ENCODE results near the gene LEAP2.

Gene LEAP2

DNA sequence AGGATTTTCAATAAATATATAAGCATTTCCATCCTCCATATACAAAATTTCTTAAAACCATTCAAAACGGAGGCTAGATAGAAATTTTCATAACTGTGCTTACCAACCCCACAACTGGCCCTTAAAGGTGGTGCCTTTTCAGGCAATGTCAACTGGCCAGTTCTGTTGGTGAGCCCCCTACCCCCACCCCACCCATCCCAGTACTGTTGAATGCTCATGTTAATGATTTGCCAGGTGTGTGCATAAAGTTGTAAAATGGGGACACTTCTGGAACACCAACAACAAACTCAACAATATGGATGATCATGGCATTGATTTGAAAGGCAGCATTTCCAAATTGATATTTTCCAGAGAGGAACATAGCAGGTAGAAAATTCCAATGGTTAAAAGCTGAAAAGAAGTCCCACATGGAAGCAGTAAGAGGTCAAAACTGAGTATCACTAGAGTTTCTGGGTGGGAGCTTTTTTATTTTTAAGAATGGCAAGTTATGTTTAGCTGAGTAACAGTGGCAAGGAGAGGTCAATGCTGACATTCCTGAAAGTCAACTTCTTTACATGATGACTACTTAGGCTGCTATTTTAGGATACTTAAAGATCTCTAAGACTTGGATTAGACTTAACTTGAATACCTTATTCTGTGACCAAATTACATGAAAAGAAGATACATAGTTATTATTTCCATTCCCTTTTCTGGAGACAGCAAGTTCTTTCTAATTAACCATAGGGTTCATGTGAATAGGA lies 2.7 kb downstream of the LEAP2 start:
- in situ Hi-C loops (cut with MboI; ENCODE audit: low sequenced_read_pairs): no loop called here

- in situ Hi-C loops (cut with MboI; ENCODE audit: low sequenced_read_pairs): no loop called here
Observed at GRCh38 chr5:132877466-132877865, 4.0 kb downstream of the LEAP2 start.

- in situ Hi-C loops (cut with MboI; ENCODE audit: low sequenced_read_pairs): no loop called here
Observed at GRCh38 chr5:132877938-132878337, 4.5 kb downstream of the LEAP2 start.

DNA sequence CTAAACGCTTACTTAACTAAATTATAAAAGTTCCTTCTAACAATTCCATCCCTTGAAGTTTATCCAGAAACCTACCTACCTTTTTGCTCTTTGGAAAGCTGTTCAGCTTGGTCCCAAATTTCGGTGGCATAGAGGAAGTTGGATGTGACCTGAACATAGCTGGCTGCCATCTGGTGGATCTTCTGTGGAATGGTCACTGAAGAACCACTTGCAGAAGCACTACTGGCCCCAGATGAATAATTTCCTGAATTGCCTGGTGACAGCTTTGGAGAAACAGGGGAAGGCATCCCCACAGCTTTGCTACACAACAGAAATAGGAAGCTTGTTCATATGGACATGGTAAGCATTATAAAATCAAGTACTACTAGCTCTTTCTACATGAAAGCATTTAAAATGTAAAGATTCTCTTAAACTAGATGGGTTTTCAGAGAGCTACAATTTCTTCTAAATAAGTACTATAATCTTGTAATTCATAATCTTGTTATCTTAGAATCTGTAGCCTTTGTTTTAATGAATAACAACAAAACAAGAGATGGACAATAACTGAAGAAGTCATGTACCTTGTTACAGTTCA lies 9.9 kb downstream of the LEAP2 start:
- in situ Hi-C loops (cut with MboI; ENCODE audit: low sequenced_read_pairs): no loop called here

DNA sequence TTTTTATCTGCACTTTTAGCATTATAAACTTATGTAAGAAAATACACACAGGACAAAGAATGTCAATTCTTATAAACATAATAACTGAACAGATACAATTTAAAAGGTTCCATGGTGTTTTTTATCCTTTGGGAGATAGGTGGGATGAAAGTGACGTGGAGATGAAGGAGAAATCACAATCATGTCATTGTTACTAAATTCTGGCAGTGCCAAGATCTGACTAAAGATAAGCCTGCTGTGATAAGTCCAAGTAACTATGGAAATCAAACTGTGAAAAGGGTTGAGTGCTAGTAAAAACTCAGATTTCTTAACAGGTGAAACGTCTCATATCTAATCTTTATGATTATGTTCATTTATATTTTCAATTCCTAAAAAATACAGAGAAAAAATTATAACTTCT lies 11.1 kb downstream of the LEAP2 start:
- in situ Hi-C loops (cut with MboI; ENCODE audit: low sequenced_read_pairs): no loop called here

- in situ Hi-C loops (cut with MboI; ENCODE audit: low sequenced_read_pairs): no loop called here
Observed at GRCh38 chr5:132886064-132886823, 12.8 kb downstream of the LEAP2 start.

- in situ Hi-C loops (cut with MboI; ENCODE audit: low sequenced_read_pairs): no loop called here
Observed at GRCh38 chr5:132887283-132887682, 13.8 kb downstream of the LEAP2 start.

- in situ Hi-C loops (cut with MboI; ENCODE audit: low sequenced_read_pairs): no loop called here
Observed at GRCh38 chr5:132889501-132889900, 16.0 kb downstream of the LEAP2 start.

DNA sequence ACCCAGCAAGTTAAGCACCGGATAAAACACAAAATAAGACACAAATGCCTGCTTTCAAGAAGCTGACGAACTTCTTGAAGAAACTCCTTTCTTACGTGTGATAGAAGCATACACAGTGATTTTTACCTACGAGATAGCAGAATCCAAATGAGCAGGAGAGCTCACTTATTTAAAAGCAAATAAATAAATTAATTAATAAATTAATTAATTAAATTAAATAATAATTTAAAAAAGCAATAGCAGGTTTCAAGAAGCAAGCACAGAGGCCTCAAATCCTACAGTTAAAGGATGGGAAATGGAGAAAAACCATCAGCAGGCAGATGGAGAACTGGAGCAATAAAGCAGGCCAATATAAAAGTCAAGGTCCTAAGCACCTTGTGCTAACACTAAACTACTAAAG lies 17.3 kb downstream of the LEAP2 start:
- in situ Hi-C loops (cut with MboI; ENCODE audit: low sequenced_read_pairs): no loop called here

- in situ Hi-C loops (cut with MboI; ENCODE audit: low sequenced_read_pairs): no loop called here
Observed at GRCh38 chr5:132895719-132896305, 22.3 kb downstream of the LEAP2 start.

GRCh38 chr5:132896685-132897084 lies 23.2 kb downstream of the LEAP2 start:
- in situ Hi-C loops (cut with MboI; ENCODE audit: low sequenced_read_pairs): no loop called here

- in situ Hi-C loops (cut with MboI; ENCODE audit: low sequenced_read_pairs): no loop called here
Observed at GRCh38 chr5:132898094-132898493, 24.6 kb downstream of the LEAP2 start.

GRCh38 chr5:132901036-132901435 lies 27.6 kb downstream of the LEAP2 start:
- in situ Hi-C loops (cut with MboI; ENCODE audit: low sequenced_read_pairs): no loop called here

DNA sequence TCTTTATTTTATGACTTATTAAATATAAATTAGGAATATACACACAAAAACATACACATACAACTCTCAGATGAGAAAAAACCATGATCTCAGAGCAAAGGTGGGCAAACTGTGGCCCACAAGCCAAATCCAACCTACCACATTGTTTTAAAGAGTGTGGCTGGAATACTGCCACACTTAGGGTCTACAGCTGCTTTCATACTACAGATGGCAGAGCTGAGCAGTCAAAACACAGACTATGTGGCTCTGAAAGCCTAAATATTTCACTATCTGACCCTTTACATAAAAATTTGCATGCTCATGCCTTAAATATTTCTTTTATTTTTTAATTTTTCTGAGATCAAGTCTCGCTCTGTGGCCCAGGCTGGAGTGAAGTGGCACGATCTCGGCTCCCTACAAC lies 28.3 kb downstream of the LEAP2 start:
- in situ Hi-C loops (cut with MboI; ENCODE audit: low sequenced_read_pairs): no loop called here

GRCh38 chr5:132905938-132906337 lies 32.5 kb downstream of the LEAP2 start:
- in situ Hi-C loops (cut with MboI; ENCODE audit: low sequenced_read_pairs): no loop called here

DNA sequence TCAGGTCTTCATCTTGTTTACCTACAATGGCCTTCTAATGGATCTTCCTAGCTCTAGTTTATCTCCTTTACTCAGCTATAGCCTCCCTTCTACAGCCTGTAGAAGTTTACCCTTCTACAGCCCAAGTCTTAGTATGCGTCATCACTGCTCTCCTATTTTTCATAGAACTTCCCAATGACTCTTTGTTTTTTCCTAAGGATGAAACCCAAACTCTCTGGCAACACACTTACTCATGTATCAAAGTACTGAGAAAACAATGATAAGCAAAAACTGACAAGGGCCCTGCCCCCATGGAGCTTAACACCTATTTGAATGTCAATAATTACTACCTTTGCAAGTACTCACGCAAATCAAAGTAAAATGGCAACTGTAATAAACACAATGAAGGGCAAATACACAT lies 33.7 kb downstream of the LEAP2 start:
- in situ Hi-C loops (cut with MboI; ENCODE audit: low sequenced_read_pairs): no loop called here

DNA sequence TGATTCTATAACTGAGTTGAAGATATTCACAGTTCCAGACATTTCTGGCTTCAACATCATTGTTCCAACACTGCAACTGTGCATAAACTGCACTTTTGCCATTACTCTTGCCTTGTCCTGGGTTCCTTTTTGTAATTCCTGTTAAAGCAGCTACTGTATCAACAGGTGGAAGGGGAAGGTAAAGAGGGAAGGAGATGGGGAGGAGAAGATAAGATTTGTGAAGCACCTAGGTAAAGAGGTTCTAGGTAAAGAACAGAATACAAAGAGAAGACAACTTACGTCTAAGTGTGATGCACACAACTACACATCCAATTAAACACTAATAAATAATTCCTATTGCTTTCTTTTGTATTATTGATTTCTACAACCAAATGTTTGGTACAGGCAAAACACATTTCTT lies 36.2 kb downstream of the LEAP2 start:
- in situ Hi-C loops (cut with MboI; ENCODE audit: low sequenced_read_pairs): no loop called here

DNA sequence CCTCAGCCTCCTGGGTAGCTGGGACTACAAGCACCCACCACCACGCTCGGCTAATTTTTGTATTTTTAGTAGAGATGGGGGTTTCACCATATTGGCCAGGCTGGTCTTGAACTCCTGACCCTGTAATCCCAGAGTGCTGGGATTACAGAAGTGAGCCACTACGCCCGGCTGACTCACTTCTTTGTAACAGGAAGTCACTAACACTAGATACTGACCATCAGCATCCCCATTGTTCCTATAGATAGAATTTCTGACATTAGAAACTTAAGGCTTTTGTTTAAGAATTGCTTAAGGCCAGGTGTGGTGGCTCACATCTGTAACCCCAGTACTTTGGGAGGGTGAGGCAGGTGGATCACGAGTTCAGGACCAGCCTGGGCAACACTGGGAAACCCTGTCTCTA lies 42.2 kb downstream of the LEAP2 start:
- in situ Hi-C loops (cut with MboI; ENCODE audit: low sequenced_read_pairs): no loop called here

- in situ Hi-C loops (cut with MboI; ENCODE audit: low sequenced_read_pairs): no loop called here
Observed at GRCh38 chr5:132916086-132916485, 42.6 kb downstream of the LEAP2 start.

Measured in hTERT RPE-1 (cell line).